Chondrocyte (in vitro differentiated cells): ENCODE measurements around the gene NPR3. TPM values are rescaled to one million over a fixed set of nuclear protein-coding genes. Genes with fewer than 3 reads are reported as not detected.

Source experiments
- DNase-seq: peaks from one replicate; pipeline ENCODE4 v3.0.0; 2021; ENCODE audit warnings: mixed read lengths, low spot score
- H3K27ac Mint-ChIP-seq: one replicate; pipeline ENCODE4 v1.8.0; 2021; ENCODE audit warnings: mild to moderate bottlenecking, moderate library complexity, mixed read lengths; ENCODE audit not compliant: unreplicated experiment
- H3K27me3 Mint-ChIP-seq: 2 replicates; pipeline ENCODE4 v1.8.0; 2021; ENCODE audit warnings: low read depth, mixed read lengths
- H3K36me3 Mint-ChIP-seq: 2 replicates; pipeline ENCODE4 v1.8.0; 2021; ENCODE audit warnings: low read depth, mixed read lengths
- H3K4me1 Mint-ChIP-seq: 2 replicates; pipeline ENCODE4 v1.8.0; 2021; ENCODE audit warnings: low read depth, mild to moderate bottlenecking, mixed read lengths
- H3K4me3 Mint-ChIP-seq: one replicate; pipeline ENCODE4 v1.8.0; 2021; ENCODE audit warnings: mild to moderate bottlenecking, moderate library complexity, mixed read lengths; ENCODE audit not compliant: unreplicated experiment
- H3K9me3 Mint-ChIP-seq: 2 replicates; pipeline ENCODE4 v1.8.0; 2021; ENCODE audit warnings: low read depth, mixed read lengths
- total RNA-seq: library from RNA; stranded (reverse); gene quantifications from 3 replicates; pipeline ENCODE4 v1.2.1, GENCODE V29; 2021
- TF ChIP-seq, protein P1 (sequence below): fragments of 200-600 bp; sonication (generic); IDR thresholded peaks from 2 replicates; pipeline ENCODE4 v1.5.0; 2021; ENCODE audit warnings: antibody characterized with exemption, mild to moderate bottlenecking, moderate library complexity

NPR3 gene
- total RNA-seq, 1 donor from 2014 or later = 261 TPM

DNA sequence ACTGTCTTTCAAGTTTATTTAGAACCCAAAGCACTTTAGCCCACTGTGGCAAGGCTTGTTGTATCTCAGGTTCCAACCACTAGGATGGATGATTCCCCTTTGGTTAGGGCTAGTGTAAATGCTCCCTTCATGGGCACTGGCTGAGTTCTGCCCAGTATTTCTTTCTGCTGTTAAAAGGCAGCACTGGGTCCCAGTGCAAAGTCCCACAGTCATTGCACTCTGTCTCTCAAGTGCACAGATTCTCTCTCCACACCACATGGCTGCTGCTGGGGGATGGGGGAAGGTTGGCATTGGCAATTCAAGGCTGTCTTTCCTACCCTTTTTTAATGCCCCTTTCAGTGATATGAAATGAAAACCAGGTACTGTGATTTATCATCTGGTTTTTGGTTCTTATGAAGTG, 7.2 kb upstream of the NPR3 start:
- TF ChIP-seq, protein P1, sequence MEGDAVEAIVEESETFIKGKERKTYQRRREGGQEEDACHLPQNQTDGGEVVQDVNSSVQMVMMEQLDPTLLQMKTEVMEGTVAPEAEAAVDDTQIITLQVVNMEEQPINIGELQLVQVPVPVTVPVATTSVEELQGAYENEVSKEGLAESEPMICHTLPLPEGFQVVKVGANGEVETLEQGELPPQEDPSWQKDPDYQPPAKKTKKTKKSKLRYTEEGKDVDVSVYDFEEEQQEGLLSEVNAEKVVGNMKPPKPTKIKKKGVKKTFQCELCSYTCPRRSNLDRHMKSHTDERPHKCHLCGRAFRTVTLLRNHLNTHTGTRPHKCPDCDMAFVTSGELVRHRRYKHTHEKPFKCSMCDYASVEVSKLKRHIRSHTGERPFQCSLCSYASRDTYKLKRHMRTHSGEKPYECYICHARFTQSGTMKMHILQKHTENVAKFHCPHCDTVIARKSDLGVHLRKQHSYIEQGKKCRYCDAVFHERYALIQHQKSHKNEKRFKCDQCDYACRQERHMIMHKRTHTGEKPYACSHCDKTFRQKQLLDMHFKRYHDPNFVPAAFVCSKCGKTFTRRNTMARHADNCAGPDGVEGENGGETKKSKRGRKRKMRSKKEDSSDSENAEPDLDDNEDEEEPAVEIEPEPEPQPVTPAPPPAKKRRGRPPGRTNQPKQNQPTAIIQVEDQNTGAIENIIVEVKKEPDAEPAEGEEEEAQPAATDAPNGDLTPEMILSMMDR = no peak
- no peak overlapping the region for H3K27ac Mint-ChIP-seq
- H3K4me3 Mint-ChIP-seq = no peak overlapping the region
- peaks cover 9% of the 10 kb centered on the region for H3K9me3 Mint-ChIP-seq
- H3K27me3 Mint-ChIP-seq = no peaks in the 10 kb centered on the region
- peaks cover 6% of the 10 kb centered on the region for H3K36me3 Mint-ChIP-seq
- peaks cover 12% of the 10 kb centered on the region for H3K4me1 Mint-ChIP-seq
- no peak for DNase-seq

DNA sequence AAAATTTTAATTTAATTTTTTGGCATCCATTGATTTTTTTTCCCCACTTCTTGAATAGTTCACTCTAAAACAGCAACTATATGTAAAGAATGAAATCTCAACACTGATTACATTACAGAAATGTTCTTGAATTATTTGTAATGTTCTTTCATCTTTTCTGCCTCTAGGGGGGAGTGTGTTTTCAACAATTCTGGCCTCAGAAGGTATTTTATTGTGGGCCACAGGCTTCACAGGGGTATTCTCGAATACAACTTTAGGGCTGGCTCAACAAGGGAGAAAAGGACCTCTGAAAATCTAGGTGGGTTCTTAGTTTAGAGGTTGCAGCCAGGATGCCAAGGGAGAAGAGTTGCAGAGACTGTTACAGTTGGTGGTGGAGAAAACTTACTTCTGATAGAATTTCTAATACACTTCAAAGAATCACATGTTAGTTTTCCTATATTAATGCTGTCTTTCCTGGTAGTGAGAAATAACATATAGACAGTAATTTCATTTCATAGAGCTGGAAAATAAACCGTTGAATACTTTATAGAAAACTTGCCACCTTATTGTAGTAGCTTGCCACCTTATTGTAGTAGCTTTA, 3.6 kb upstream of the NPR3 start:
- Mint-ChIP-seq H3K4me3 (no peak overlapping the region), H3K36me3 (peaks cover 1% of the 10 kb centered on the region), H3K27me3 (no peaks in the 10 kb centered on the region), H3K27ac (peak overlapping the region; percentile 60), H3K4me1 (peaks cover 18% of the 10 kb centered on the region), H3K9me3 (no peaks in the 10 kb centered on the region)
- TF ChIP-seq, protein P1 = peak; percentile 93
- no peak for DNase-seq

DNA sequence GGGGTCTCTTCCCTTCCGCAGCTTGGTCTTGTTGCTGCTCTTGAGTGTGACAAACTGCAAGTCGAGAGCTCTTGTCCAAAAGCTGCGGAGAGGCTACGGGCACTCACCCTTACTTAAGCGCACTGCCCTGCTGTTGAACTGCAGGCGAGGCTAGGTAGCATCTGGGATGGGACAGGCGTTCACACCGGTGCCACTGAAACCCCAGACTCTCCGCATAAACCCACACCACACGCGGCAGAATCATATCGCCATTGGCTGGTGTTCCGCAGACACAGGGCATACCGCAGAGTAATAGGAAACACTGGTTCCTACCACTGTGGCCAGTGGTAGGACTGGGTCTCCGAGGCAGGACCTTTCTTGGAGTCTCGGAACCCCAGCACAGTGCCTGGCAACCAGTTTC, 2.2 kb upstream of the NPR3 start:
- Mint-ChIP-seq H3K4me3 (no peak overlapping the region), H3K9me3 (no peaks in the 10 kb centered on the region), H3K4me1 (peaks cover 18% of the 10 kb centered on the region), H3K27ac (peak overlapping the region; percentile 66), H3K36me3 (peaks cover 9% of the 10 kb centered on the region), H3K27me3 (no peaks in the 10 kb centered on the region)
- TF ChIP-seq, protein P1 = no peak
- no peak for DNase-seq

DNA sequence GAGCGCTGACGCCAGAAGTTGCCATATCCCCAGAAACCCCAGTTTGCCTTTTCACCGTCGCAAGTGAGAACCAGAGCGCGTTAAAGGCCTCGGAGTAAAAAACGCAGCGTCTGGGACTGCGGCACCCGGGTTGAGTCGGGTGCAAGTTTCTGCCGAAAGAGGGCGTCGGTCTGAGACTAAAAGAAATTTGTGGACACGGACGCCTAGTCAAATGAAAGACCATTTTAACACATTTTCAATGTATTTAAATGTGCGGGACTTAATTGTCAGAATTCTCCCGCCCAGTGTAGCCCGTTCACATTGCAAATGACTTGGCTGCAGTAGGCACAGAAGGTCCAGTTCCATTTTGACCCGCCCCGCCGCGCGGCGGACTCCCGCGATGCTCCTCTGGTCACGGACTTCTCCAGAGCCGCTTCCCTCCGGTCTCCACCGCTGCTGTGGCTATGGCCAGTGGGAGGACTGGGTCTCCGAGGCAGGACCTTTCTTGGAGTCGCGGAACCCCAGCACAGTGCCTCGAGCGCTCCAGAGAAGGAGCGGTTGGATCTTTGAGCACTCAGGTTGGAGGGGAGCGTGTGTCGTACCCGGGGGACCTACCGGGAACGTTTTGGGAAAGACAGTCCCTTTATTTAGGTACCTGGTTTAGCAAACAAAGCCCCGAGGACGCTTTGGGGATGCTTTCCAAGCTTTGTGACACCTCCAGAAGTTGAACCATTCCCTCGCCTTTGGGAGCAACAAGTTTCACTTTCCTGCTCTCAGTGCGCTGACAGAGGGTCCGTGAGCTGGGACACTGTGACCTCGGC, 1.2 kb upstream of the NPR3 start:
- H3K4me1 Mint-ChIP-seq = peaks cover 23% of the 10 kb centered on the region
- peak overlapping the region; percentile 97 for H3K4me3 Mint-ChIP-seq
- H3K27me3 Mint-ChIP-seq = no peaks in the 10 kb centered on the region
- no peaks in the 10 kb centered on the region for H3K9me3 Mint-ChIP-seq
- TF ChIP-seq, protein P1 = peak; percentile 97
- DNase-seq = peak; percentile 92
- H3K36me3 Mint-ChIP-seq = peaks cover 9% of the 10 kb centered on the region
- H3K27ac Mint-ChIP-seq = peak overlapping the region; percentile 97

DNA sequence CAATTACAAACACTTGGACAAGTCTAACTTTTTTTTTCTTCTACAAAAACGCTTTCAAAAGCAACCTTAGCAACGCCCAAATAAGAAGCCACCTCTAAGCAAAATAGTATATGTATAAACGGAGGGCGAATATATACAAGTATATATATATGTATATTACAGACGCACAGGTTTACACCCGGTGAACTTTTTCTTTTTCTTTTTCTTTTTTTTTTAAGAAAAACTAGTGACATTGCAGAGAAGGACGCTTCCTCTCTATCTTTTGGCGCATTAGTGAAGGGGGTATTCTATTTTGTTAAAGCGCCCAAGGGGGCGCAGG, 200 bp downstream of the NPR3 start:
- peaks cover 11% of the 10 kb centered on the region for H3K36me3 Mint-ChIP-seq
- peaks cover 37% of the 10 kb centered on the region for H3K4me1 Mint-ChIP-seq
- no peaks in the 10 kb centered on the region for H3K9me3 Mint-ChIP-seq
- TF ChIP-seq, protein P1 = no peak
- no peaks in the 10 kb centered on the region for H3K27me3 Mint-ChIP-seq
- no peak for DNase-seq
- peak overlapping the region; percentile 97 for H3K4me3 Mint-ChIP-seq
- H3K27ac Mint-ChIP-seq = peak overlapping the region; percentile 93
